ENCODE measurements around the gene TMEM53. TPM values are rescaled to one million over a fixed set of nuclear protein-coding genes. Genes with fewer than 3 reads are reported as not detected.

TMEM53 gene
- total RNA-seq, 1 experiment from 2014 or later = 8.2 TPM

- TF ChIP-seq, protein P1, sequence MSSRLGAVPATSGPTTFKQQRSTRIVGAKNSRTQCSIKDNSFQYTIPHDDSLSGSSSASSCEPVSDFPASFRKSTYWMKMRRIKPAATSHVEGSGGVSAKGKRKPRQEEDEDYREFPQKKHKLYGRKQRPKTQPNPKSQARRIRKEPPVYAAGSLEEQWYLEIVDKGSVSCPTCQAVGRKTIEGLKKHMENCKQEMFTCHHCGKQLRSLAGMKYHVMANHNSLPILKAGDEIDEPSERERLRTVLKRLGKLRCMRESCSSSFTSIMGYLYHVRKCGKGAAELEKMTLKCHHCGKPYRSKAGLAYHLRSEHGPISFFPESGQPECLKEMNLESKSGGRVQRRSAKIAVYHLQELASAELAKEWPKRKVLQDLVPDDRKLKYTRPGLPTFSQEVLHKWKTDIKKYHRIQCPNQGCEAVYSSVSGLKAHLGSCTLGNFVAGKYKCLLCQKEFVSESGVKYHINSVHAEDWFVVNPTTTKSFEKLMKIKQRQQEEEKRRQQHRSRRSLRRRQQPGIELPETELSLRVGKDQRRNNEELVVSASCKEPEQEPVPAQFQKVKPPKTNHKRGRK (CRISPR knock-in tag; IDR thresholded peaks at IDR 0.05; ENCODE audit: borderline replicate concordance) = no peak
- TF ChIP-seq PREB (CRISPR knock-in tag; IDR thresholded peaks at IDR 0.05; ENCODE audit: borderline replicate concordance) (no peak), ESRRA (CRISPR knock-in tag; IDR thresholded peaks at IDR 0.05; ENCODE audit: borderline replicate concordance) (no peak), CDX4 (CRISPR knock-in tag; IDR thresholded peaks at IDR 0.05; ENCODE audit: borderline replicate concordance) (no peak), ATF3 (CRISPR knock-in tag; conservative IDR thresholded peaks at IDR 0.05) (no peak), ZNF219 (CRISPR knock-in tag; IDR thresholded peaks at IDR 0.05; ENCODE audit: borderline replicate concordance) (no peak), MAX (CRISPR knock-in tag; IDR thresholded peaks at IDR 0.05) (no peak), ATF1 (CRISPR knock-in tag; IDR thresholded peaks at IDR 0.05) (no peak), ZNF396 (CRISPR knock-in tag; IDR thresholded peaks at IDR 0.05; ENCODE audit: borderline replicate concordance) (no peak), NFATC4 (CRISPR knock-in tag; IDR thresholded peaks at IDR 0.05) (0 out of 2 replicates have a peak, but pooled peaks have one; percentile 13), AFF4 (CRISPR knock-in tag; IDR thresholded peaks at IDR 0.05; ENCODE audit: borderline replicate concordance) (no peak), MXD4 (CRISPR knock-in tag; IDR thresholded peaks at IDR 0.05; ENCODE audit: borderline replicate concordance) (no peak), E2F4 (CRISPR knock-in tag; IDR thresholded peaks at IDR 0.05; ENCODE audit: borderline replicate concordance, low read depth) (no peak), SMAD3 (CRISPR knock-in tag; IDR thresholded peaks at IDR 0.05; ENCODE audit: borderline replicate concordance) (no peak), TEAD1 (CRISPR knock-in tag; IDR thresholded peaks at IDR 0.05) (peak; percentile 79; the same call in 1 of the 2 replicates), TCF7 (CRISPR knock-in tag; IDR thresholded peaks at IDR 0.05; ENCODE audit: low read depth) (peak; percentile 56; the same call in 1 of the 2 replicates), JAZF1 (CRISPR knock-in tag; IDR thresholded peaks at IDR 0.05) (no peak), PRRX2 (CRISPR knock-in tag; IDR thresholded peaks at IDR 0.05) (no peak)
- TF ChIP-seq, protein P2, sequence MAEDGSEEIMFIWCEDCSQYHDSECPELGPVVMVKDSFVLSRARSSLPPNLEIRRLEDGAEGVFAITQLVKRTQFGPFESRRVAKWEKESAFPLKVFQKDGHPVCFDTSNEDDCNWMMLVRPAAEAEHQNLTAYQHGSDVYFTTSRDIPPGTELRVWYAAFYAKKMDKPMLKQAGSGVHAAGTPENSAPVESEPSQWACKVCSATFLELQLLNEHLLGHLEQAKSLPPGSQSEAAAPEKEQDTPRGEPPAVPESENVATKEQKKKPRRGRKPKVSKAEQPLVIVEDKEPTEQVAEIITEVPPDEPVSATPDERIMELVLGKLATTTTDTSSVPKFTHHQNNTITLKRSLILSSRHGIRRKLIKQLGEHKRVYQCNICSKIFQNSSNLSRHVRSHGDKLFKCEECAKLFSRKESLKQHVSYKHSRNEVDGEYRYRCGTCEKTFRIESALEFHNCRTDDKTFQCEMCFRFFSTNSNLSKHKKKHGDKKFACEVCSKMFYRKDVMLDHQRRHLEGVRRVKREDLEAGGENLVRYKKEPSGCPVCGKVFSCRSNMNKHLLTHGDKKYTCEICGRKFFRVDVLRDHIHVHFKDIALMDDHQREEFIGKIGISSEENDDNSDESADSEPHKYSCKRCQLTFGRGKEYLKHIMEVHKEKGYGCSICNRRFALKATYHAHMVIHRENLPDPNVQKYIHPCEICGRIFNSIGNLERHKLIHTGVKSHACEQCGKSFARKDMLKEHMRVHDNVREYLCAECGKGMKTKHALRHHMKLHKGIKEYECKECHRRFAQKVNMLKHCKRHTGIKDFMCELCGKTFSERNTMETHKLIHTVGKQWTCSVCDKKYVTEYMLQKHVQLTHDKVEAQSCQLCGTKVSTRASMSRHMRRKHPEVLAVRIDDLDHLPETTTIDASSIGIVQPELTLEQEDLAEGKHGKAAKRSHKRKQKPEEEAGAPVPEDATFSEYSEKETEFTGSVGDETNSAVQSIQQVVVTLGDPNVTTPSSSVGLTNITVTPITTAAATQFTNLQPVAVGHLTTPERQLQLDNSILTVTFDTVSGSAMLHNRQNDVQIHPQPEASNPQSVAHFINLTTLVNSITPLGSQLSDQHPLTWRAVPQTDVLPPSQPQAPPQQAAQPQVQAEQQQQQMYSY (CRISPR knock-in tag; IDR thresholded peaks at IDR 0.05) = no peak
- TF ChIP-seq, protein P3, sequence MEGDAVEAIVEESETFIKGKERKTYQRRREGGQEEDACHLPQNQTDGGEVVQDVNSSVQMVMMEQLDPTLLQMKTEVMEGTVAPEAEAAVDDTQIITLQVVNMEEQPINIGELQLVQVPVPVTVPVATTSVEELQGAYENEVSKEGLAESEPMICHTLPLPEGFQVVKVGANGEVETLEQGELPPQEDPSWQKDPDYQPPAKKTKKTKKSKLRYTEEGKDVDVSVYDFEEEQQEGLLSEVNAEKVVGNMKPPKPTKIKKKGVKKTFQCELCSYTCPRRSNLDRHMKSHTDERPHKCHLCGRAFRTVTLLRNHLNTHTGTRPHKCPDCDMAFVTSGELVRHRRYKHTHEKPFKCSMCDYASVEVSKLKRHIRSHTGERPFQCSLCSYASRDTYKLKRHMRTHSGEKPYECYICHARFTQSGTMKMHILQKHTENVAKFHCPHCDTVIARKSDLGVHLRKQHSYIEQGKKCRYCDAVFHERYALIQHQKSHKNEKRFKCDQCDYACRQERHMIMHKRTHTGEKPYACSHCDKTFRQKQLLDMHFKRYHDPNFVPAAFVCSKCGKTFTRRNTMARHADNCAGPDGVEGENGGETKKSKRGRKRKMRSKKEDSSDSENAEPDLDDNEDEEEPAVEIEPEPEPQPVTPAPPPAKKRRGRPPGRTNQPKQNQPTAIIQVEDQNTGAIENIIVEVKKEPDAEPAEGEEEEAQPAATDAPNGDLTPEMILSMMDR (IDR thresholded peaks at IDR 0.05) = peak; percentile 94
- TF ChIP-seq, protein P4, sequence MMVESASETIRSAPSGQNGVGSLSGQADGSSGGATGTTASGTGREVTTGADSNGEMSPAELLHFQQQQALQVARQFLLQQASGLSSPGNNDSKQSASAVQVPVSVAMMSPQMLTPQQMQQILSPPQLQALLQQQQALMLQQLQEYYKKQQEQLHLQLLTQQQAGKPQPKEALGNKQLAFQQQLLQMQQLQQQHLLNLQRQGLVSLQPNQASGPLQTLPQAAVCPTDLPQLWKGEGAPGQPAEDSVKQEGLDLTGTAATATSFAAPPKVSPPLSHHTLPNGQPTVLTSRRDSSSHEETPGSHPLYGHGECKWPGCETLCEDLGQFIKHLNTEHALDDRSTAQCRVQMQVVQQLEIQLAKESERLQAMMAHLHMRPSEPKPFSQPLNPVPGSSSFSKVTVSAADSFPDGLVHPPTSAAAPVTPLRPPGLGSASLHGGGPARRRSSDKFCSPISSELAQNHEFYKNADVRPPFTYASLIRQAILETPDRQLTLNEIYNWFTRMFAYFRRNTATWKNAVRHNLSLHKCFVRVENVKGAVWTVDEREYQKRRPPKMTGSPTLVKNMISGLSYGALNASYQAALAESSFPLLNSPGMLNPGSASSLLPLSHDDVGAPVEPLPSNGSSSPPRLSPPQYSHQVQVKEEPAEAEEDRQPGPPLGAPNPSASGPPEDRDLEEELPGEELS (CRISPR knock-in tag; IDR thresholded peaks at IDR 0.05) = no peak
Measured at GRCh38 chr1:44652445-44653106, 21.7 kb downstream of the TMEM53 start (continued).
